K562 (cell line): ENCODE data around the gene RIPOR2. TPM values are rescaled to one million over a fixed set of nuclear protein-coding genes. Genes with fewer than 3 reads are reported as not detected.

Experiments used
- BMI1 ChIP-seq: fragments of 150-350 bp; IDR thresholded peaks from 2 replicates; pipeline ENCODE4 v1.6.1; 2014; ENCODE audit warnings: low read length
- CREBBP ChIP-seq: IDR thresholded peaks from one replicate; pipeline ENCODE4 v1.6.1; 2012; ENCODE audit warnings: low read depth, mild to moderate bottlenecking, control low read depth, inconsistent platforms, low read length
- GTF2E2 ChIP-seq: fragments of 200-800 bp; sonication (Bioruptor generic); IDR thresholded peaks from 2 replicates; pipeline ENCODE4 v1.6.1; 2016; ENCODE audit warnings: missing genetic modification characterization, missing compliant biosample characterization
- IFI16 ChIP-seq: fragments of 250-450 bp; sonication (Bioruptor Pico); IDR thresholded peaks from 2 replicates; pipeline ENCODE4 v2.1.2; 2022; ENCODE audit warnings: mild to moderate bottlenecking, inconsistent platforms
- POLR2A ChIP-seq: fragments of 450-650 bp; conservative IDR thresholded peaks from 2 replicates; pipeline ENCODE4 v1.6.1; 2016
- RBM17 ChIP-seq: fragments of 200-400 bp; formaldehyde crosslinking; IDR thresholded peaks from 2 replicates; pipeline ENCODE4 v1.6.1; 2017; ENCODE audit warnings: low read depth, mild to moderate bottlenecking, low read length, borderline replicate concordance
- RBM25 ChIP-seq: fragments of 200-400 bp; formaldehyde crosslinking; IDR thresholded peaks from 2 replicates; pipeline ENCODE4 v1.6.1; 2018; ENCODE audit warnings: low read length, low read depth, moderate library complexity; ENCODE audit not compliant: severe bottlenecking
- RBM34 ChIP-seq: fragments of 200-400 bp; formaldehyde crosslinking; IDR thresholded peaks from 2 replicates; pipeline ENCODE4 v1.6.1; 2018; ENCODE audit warnings: low read length, borderline replicate concordance; ENCODE audit not compliant: insufficient read depth
- SIN3B ChIP-seq: fragments of 450-650 bp; IDR thresholded peaks from 2 replicates; pipeline ENCODE4 v1.6.1; 2017; ENCODE audit warnings: low read depth, mild to moderate bottlenecking, moderate library complexity
- SMAD2 ChIP-seq: fragments of 150-350 bp; IDR thresholded peaks from 2 replicates; pipeline ENCODE4 v1.6.1; 2014; ENCODE audit warnings: low read depth, mild to moderate bottlenecking, low read length
- THRAP3 ChIP-seq: fragments of 450-650 bp; IDR thresholded peaks from 2 replicates; pipeline ENCODE4 v1.6.1; 2016; ENCODE audit warnings: mild to moderate bottlenecking, inconsistent platforms, borderline replicate concordance
- ZNF232 ChIP-seq: sonication (generic); formaldehyde crosslinking; IDR thresholded peaks from 2 replicates; pipeline ENCODE4 v1.8.0; 2022; ENCODE audit warnings: mild to moderate bottlenecking, missing genetic modification reagents
- ZNF766 ChIP-seq: fragments of 200-800 bp; sonication (Bioruptor generic); conservative IDR thresholded peaks from 2 replicates; pipeline ENCODE4 v1.6.1; 2016; ENCODE audit warnings: missing genetic modification characterization, missing compliant biosample characterization
- polyA plus RNA-seq, 8 experiments: library from polyadenylated mRNA; depleted of rRNA in 4 of 8; stranded (reverse) in 5 of 8; unstranded in 3 of 8; fragments of >200 nt; fragmentation: Nextera tagmentation in 2 of 8; fragmentation: Illumina TruSeq in 1 of 8; extraction: Ambion mirVana in 2 of 8; extraction: Trizol in 1 of 8; gene quantifications; 2 replicates each; pipeline versions ENCODE4 v1.2.1 to v1.2.3, GENCODE V29; 2011 to 2014; ENCODE audit warnings: inconsistent platforms in 1 of 8, missing spikeins in 1 of 8
- total RNA-seq, 7 experiments: library from RNA; depleted of rRNA in 6 of 7; stranded (reverse); fragments of >200 nt in 6 of 7; fragmentation: Illumina TruSeq in 2 of 7; extraction: Trizol in 2 of 7; gene quantifications; 2 replicates each; pipeline versions ENCODE4 v1.2.1 to v1.2.3, GENCODE V29; 2011 to 2021; ENCODE audit warnings: low replicate concordance in 1 of 7
- TF ChIP-seq, protein P1 (sequence below): sonication (generic); formaldehyde crosslinking; IDR thresholded peaks from 2 replicates; pipeline ENCODE4 v1.8.1; 2023; ENCODE audit warnings: missing genetic modification reagents, mild to moderate bottlenecking, borderline replicate concordance
- TF ChIP-seq, protein P2 (sequence below): fragments of 250-450 bp; sonication (Bioruptor Pico); IDR thresholded peaks from 2 replicates; pipeline ENCODE4 v1.4.0; 2020; ENCODE audit warnings: mild to moderate bottlenecking
- TF ChIP-seq, protein P3 (sequence below): fragments of 450-650 bp; formaldehyde crosslinking; IDR thresholded peaks from 2 replicates; pipeline ENCODE4 v1.4.0; 2022; ENCODE audit warnings: missing genetic modification characterization
- TF ChIP-seq, protein P4 (sequence below): fragments of 200-800 bp; sonication (Bioruptor generic); IDR thresholded peaks from 2 replicates; pipeline ENCODE4 v1.6.1; 2016; ENCODE audit warnings: missing genetic modification characterization, missing compliant biosample characterization

The RIPOR2 gene
- total and polyA plus RNA-seq, 9 of the 15 experiments (the other 6 are each of a cell fraction or from before 2014, with no cell fraction given): 0.04 to 1.0 (median 0.47) TPM; not detected in 2

DNA sequence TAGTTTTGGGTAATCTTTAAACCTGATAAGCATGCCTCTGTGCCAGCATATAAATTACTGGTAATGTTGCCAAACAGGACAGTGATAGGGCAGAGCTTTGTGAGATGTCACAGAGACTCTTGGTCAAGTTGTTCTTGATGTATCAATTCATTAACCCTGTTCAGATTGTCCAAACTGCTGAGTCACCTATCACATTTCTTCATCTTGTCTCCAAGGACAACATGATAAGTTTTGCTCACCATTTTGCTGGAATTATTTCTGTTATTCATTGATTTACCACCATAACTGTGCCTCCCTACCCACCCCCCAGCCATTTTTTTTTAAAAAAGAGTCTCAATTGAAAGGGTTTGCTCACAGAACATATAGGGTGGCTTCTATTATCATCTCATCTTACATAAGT, 180.5 kb downstream of the RIPOR2 start (continued):
- TF ChIP-seq POLR2A (no peak), ZNF232 (CRISPR knock-in tag) (no peak), RBM17 (no peak), SMAD2 (no peak), ZNF766 (0 out of 2 replicates have a peak, but pooled peaks have one; percentile 12), SIN3B (no peak), IFI16 (no peak), RBM34 (no peak), BMI1 (no peak), THRAP3 (no peak), CREBBP (no peak), GTF2E2 (0 out of 2 replicates have a peak, but pooled peaks have one; percentile 22), RBM25 (no peak)
- TF ChIP-seq, protein P1, sequence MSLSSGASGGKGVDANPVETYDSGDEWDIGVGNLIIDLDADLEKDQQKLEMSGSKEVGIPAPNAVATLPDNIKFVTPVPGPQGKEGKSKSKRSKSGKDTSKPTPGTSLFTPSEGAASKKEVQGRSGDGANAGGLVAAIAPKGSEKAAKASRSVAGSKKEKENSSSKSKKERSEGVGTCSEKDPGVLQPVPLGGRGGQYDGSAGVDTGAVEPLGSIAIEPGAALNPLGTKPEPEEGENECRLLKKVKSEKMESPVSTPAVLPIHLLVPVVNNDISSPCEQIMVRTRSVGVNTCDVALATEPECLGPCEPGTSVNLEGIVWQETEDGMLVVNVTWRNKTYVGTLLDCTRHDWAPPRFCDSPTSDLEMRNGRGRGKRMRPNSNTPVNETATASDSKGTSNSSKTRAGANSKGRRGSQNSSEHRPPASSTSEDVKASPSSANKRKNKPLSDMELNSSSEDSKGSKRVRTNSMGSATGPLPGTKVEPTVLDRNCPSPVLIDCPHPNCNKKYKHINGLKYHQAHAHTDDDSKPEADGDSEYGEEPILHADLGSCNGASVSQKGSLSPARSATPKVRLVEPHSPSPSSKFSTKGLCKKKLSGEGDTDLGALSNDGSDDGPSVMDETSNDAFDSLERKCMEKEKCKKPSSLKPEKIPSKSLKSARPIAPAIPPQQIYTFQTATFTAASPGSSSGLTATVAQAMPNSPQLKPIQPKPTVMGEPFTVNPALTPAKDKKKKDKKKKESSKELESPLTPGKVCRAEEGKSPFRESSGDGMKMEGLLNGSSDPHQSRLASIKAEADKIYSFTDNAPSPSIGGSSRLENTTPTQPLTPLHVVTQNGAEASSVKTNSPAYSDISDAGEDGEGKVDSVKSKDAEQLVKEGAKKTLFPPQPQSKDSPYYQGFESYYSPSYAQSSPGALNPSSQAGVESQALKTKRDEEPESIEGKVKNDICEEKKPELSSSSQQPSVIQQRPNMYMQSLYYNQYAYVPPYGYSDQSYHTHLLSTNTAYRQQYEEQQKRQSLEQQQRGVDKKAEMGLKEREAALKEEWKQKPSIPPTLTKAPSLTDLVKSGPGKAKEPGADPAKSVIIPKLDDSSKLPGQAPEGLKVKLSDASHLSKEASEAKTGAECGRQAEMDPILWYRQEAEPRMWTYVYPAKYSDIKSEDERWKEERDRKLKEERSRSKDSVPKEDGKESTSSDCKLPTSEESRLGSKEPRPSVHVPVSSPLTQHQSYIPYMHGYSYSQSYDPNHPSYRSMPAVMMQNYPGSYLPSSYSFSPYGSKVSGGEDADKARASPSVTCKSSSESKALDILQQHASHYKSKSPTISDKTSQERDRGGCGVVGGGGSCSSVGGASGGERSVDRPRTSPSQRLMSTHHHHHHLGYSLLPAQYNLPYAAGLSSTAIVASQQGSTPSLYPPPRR (CRISPR knock-in tag): no peak
- TF ChIP-seq, protein P2, sequence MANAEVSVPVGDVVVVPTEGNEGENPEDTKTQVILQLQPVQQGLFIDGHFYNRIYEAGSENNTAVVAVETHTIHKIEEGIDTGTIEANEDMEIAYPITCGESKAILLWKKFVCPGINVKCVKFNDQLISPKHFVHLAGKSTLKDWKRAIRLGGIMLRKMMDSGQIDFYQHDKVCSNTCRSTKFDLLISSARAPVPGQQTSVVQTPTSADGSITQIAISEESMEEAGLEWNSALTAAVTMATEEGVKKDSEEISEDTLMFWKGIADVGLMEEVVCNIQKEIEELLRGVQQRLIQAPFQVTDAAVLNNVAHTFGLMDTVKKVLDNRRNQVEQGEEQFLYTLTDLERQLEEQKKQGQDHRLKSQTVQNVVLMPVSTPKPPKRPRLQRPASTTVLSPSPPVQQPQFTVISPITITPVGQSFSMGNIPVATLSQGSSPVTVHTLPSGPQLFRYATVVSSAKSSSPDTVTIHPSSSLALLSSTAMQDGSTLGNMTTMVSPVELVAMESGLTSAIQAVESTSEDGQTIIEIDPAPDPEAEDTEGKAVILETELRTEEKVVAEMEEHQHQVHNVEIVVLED (CRISPR knock-in tag): no peak
- TF ChIP-seq, protein P3, sequence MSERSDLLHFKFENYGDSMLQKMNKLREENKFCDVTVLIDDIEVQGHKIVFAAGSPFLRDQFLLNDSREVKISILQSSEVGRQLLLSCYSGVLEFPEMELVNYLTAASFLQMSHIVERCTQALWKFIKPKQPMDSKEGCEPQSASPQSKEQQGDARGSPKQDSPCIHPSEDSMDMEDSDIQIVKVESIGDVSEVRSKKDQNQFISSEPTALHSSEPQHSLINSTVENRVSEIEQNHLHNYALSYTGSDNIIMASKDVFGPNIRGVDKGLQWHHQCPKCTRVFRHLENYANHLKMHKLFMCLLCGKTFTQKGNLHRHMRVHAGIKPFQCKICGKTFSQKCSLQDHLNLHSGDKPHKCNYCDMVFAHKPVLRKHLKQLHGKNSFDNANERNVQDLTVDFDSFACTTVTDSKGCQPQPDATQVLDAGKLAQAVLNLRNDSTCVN (CRISPR knock-in tag): no peak
- TF ChIP-seq, protein P4, sequence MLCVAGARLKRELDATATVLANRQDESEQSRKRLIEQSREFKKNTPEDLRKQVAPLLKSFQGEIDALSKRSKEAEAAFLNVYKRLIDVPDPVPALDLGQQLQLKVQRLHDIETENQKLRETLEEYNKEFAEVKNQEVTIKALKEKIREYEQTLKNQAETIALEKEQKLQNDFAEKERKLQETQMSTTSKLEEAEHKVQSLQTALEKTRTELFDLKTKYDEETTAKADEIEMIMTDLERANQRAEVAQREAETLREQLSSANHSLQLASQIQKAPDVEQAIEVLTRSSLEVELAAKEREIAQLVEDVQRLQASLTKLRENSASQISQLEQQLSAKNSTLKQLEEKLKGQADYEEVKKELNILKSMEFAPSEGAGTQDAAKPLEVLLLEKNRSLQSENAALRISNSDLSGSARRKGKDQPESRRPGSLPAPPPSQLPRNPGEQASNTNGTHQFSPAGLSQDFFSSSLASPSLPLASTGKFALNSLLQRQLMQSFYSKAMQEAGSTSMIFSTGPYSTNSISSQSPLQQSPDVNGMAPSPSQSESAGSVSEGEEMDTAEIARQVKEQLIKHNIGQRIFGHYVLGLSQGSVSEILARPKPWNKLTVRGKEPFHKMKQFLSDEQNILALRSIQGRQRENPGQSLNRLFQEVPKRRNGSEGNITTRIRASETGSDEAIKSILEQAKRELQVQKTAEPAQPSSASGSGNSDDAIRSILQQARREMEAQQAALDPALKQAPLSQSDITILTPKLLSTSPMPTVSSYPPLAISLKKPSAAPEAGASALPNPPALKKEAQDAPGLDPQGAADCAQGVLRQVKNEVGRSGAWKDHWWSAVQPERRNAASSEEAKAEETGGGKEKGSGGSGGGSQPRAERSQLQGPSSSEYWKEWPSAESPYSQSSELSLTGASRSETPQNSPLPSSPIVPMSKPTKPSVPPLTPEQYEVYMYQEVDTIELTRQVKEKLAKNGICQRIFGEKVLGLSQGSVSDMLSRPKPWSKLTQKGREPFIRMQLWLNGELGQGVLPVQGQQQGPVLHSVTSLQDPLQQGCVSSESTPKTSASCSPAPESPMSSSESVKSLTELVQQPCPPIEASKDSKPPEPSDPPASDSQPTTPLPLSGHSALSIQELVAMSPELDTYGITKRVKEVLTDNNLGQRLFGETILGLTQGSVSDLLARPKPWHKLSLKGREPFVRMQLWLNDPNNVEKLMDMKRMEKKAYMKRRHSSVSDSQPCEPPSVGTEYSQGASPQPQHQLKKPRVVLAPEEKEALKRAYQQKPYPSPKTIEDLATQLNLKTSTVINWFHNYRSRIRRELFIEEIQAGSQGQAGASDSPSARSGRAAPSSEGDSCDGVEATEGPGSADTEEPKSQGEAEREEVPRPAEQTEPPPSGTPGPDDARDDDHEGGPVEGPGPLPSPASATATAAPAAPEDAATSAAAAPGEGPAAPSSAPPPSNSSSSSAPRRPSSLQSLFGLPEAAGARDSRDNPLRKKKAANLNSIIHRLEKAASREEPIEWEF (CRISPR knock-in tag): no peak
